GM18498 (cell line): ENCODE data around the gene BCAR1.
"Not testable (repeated sequence)": the region's sequence is repeated elsewhere in the genome, so short reads cannot be mapped to it uniquely, and the experiment has no call there.

Experiments used
- ATAC-seq: cut with Tn5 transposase; IDR thresholded peaks from one replicate; pipeline ENCODE4 v1.9.1; 2021; ENCODE audit warnings: mild to moderate bottlenecking, moderate library complexity; ENCODE audit not compliant: unreplicated experiment

BCAR1 gene

GRCh38 chr16:75256696-75257343 lies 5.4 kb upstream of the BCAR1 start:
- no peak for ATAC-seq

- ATAC-seq, result no peak
These were observed 4.7 kb upstream of the BCAR1 start for GRCh38 chr16:75256059-75256571.

- ATAC-seq, result no peak
These were observed 3.0 kb upstream of the BCAR1 start for GRCh38 chr16:75254359-75254837.

DNA sequence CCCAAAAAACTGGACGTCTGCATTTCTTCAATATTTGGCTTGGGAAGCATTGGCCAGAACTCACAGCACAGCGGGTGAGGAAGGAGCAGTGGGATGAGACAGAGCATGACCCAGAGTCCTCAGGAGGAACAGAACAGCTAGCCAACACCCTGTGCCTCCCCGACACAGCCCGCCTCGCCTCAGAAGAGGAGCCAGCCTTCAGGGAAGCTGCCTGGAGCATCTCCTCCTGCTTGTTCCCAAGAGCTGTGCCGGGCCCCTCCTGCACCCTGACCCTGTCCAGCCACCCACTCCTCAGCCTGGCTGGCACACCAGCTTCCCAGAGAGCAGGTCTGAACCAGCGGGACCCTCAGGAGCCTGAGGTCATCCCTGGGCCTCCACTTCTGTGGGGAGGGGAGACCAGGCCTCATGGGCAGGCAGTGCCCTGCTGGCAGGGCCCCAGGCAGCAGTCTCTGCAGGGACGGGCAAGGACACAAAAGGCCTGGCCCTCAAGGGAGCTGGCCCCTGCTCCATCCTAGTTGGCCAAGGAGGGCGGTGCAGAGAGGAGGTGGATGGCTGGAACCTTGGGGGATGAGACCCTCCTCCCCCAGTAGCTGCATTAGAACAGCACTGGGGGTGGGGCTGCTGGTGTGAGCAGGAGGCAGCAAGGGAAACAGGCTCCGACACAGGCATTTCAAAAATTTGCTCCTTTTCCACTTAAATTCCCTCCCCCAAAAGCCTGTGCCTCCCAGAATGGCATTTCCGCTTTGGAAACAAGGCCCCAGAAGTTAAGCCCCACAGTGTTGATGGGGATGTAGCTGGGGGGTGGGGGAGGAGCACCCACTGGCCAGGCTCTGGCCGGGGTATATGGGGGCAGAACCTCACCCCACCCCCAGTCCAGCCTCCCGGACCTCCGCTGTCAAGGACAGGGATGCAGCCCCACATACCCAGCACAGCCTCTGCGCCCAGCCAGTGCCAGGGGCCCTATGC lies 1.8 kb upstream of the BCAR1 start:
- no peak for ATAC-seq

DNA sequence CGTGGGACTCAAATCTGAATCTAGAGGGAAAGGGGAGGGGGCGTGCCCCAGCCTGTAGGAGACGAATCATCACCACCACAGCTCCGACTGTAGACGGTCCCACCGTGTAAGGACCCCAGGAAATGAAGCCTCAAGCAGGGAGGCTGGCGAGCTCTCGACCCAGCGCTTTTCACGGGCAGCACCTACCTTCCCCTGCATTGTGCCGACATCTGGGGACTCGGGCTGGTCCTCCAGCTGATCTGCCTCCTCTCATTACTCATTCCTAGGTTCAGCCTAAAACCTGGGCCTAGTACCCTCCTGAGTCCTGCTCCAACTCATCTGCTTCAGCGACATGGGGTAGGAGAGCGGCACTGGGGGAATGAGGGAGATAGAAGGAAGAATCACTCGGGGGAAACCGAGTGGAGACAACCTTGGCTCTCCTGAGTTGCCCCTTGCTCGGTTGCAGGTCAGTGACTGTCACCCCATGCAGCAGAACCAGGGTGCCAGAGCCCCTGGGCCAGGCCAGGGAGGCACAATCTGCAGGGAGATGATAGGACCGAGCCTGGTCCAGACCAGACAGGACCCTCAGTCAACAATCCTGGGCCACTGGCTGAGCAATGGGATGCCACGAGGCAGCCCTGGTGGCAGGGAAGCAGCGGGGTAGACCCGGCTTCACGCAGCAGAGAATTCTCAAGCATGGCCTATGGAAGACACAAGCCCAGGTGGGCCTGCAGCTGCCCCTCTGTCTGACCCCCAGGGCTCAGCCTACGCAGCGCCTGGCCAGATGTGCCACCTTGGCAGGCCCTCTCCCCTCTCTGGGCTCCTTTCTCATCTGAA lies 833 bp upstream of the BCAR1 start:
- ATAC-seq, result no peak

DNA sequence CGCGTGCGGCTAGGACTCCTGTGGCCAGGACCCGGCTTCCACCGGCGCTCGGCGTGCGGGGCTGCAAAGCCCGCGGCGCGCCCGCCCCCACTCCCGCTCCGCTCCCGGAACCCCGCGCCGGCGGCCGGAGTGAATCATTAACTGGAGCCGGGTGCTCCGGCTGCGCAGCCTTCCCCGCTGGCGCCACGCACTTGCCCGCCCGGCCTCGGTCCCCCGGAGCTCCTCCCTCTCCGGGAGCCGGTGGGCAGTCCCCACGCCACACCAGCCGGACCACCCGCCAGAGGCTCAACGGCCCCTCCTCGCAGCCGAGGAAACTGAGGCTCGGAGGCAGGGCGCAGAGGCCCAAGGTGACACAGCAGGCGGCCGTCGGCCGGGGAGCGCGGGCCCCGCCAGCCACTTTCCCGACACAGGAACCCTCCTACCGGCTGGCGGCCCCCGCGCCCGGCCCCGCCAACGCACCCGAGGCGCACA lies 580 bp downstream of the BCAR1 start:
- ATAC-seq, result peak; percentile 43

- ATAC-seq, result no peak
These were observed 1.2 kb downstream of the BCAR1 start for GRCh38 chr16:75250089-75250808.

- ATAC-seq, result no peak
These were observed 2.0 kb downstream of the BCAR1 start for GRCh38 chr16:75249441-75249840.

- no peak for ATAC-seq
These were observed 2.7 kb downstream of the BCAR1 start for GRCh38 chr16:75248536-75249380.

DNA sequence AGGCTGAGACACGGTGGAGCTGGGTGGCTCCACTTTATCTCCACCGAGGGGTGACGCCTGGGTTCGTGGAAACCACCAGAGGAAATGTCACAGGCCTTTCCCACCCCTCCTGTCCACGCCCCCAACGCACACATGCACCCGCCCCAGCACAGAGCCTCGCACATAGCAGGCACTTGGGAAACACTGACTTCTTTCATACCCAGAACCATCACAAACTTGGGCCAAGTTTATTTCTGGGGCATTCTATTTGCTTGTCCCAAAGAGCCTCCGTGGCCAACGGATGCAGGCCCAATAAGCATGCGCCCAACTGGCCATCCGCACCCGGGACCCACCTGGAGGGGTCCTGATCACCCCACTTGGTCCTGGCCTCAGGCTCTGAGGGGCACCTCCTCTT lies 3.3 kb downstream of the BCAR1 start:
- ATAC-seq, result no peak

DNA sequence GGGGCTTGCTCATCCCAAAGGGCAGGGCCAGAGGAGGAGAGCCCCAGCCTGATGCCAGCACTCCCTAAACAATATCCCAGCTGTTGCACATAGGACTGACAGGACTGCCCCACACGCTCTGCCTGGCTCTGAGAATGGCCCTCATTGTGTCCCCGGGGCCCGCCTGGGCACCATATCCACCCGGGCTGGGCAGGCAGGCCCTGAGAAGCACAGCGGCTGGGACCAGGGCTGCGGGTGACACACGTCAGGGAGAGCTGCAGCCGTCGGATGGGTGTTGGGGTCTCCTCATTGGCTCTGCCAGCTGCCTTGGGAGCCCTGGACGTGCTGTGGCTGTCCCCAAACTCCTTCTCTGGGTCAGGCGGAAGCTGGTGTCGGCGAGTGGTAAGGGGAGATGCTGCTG lies 4.2 kb downstream of the BCAR1 start:
- ATAC-seq, result no peak

- no peak for ATAC-seq
These were observed 4.8 kb downstream of the BCAR1 start for GRCh38 chr16:75246504-75247205.

DNA sequence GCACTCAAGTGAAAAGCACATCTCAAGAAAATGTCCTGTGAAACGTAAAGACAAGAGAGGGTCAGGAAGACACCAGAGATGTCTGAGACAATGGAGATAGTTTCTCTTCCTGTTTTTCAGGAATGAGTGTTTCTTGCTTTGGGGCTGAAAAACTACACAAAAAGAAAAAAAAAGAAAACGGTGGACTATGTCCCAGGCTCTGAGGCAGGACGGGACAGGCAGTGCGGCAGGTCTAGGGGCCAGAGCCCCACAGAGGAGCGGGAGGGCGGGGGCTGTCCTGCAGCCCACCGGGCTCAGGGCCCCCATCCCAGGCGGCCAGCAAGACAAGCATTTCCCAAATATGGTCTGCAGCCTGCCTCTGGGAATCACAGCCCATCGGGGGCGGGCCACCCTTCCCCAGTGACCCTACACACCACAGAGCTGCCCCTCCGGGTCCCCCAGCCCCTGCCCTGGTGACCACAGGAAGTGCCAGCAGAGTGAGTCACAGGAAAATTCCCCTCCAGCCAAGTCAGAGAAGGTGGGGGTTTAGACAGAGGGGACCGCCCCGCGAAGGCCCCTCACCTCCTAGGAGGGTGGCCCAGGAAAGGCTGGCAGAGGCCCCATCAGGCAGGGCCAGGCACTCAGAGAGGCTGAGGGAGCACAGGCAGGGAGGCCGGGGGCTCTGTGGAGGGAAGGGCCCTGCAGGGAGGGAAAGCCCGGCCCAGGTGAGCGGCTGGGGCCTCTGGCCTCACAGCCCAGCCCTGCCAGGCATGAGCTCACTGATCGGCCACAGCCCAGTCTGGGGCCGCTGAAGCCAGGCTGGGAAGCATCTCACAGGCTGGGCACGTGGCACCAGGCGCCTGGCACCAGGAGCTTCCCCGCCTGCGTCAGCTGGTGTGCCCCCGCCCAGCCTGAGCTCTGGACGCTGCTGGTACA lies 6.3 kb downstream of the BCAR1 start:
- ATAC-seq, result no peak

GRCh38 chr16:75244225-75244809 lies 7.1 kb downstream of the BCAR1 start:
- no peak for ATAC-seq

- ATAC-seq, result no peak
These were observed 7.7 kb downstream of the BCAR1 start for GRCh38 chr16:75243667-75244224.

GRCh38 chr16:75242436-75243078 lies 8.9 kb downstream of the BCAR1 start:
- not testable (repeated sequence) for ATAC-seq
